Esophagus squamous epithelium (tissue), 4 donors: ENCODE results near the gene NEMF.

Experiments
- CTCF ChIP-seq, 6 experiments: fragments of 450-650 bp in 4 of 6; fragments of 200-600 bp in 2 of 6; sonication (generic) in 2 of 6; IDR thresholded peaks; one replicate each; pipeline ENCODE4 v1.5.1; 2016 to 2019; ENCODE audit warnings: antibody characterized with exemption in 6 of 6, mild to moderate bottlenecking in 4 of 6, moderate library complexity in 4 of 6
- POLR2A ChIP-seq, 4 donors: fragments of 450-650 bp; IDR thresholded peaks; one replicate each; pipeline ENCODE4 v1.6.1; 2017; ENCODE audit warnings: antibody characterized with exemption in 4 of 4, mild to moderate bottlenecking in 4 of 4, moderate library complexity in 3 of 4

- no peak for TF ChIP-seq CTCF (IDR thresholded peaks at IDR 0.05)
- no peak for TF ChIP-seq POLR2A (IDR thresholded peaks at IDR 0.05)
Observed at GRCh38 chr14:49880267-49881064, 27.9 kb upstream of the NEMF start.
